GM18861 (cell line): ENCODE measurements around the gene ZBTB33.

Experiments used
- ATAC-seq: cut with Tn5 transposase; IDR thresholded peaks from one replicate; pipeline ENCODE4 v1.9.1; 2021; ENCODE audit not compliant: unreplicated experiment

The ZBTB33 gene

GRCh38 chrX:120262859-120263708 is 12.5 kb downstream of the ZBTB33 start:
- no peak for ATAC-seq

GRCh38 chrX:120264341-120264740 is 13.7 kb downstream of the ZBTB33 start:
- no peak for ATAC-seq

- no peak for ATAC-seq
These were observed 18.9 kb downstream of the ZBTB33 start for GRCh38 chrX:120269373-120270035.

- no peak for ATAC-seq
These were observed 20.0 kb downstream of the ZBTB33 start for GRCh38 chrX:120270567-120270966.

GRCh38 chrX:120271218-120271617 is 20.6 kb downstream of the ZBTB33 start:
- ATAC-seq: no peak

GRCh38 chrX:120274145-120274544 is 23.5 kb downstream of the ZBTB33 start:
- no peak for ATAC-seq

- ATAC-seq: no peak
These were observed 24.3 kb downstream of the ZBTB33 start for GRCh38 chrX:120274958-120275357.

GRCh38 chrX:120281021-120281624 is 30.5 kb downstream of the ZBTB33 start:
- no peak for ATAC-seq

GRCh38 chrX:120281761-120282160 is 31.1 kb downstream of the ZBTB33 start:
- ATAC-seq: no peak

- no peak for ATAC-seq
These were observed 32.1 kb downstream of the ZBTB33 start for GRCh38 chrX:120282697-120283096.

GRCh38 chrX:120286733-120287512 is 36.3 kb downstream of the ZBTB33 start:
- peak; percentile 39 for ATAC-seq

- ATAC-seq: peak; percentile 72
These were observed 37.0 kb downstream of the ZBTB33 start for GRCh38 chrX:120287513-120288112.

GRCh38 chrX:120290107-120290506 is 39.5 kb downstream of the ZBTB33 start:
- ATAC-seq: no peak

- ATAC-seq: no peak
These were observed 40.6 kb downstream of the ZBTB33 start for GRCh38 chrX:120291211-120291610.

- no peak for ATAC-seq
These were observed 42.4 kb downstream of the ZBTB33 start for GRCh38 chrX:120293015-120293414.

GRCh38 chrX:120294651-120295050 is 44.0 kb downstream of the ZBTB33 start:
- no peak for ATAC-seq

- ATAC-seq: no peak
These were observed 47.3 kb downstream of the ZBTB33 start for GRCh38 chrX:120297923-120298322.

- no peak for ATAC-seq
These were observed 49.3 kb downstream of the ZBTB33 start for GRCh38 chrX:120299928-120300327.

GRCh38 chrX:120301497-120301896 is 50.9 kb downstream of the ZBTB33 start:
- ATAC-seq: no peak

GRCh38 chrX:120301960-120302359 is 51.3 kb downstream of the ZBTB33 start:
- no peak for ATAC-seq

GRCh38 chrX:120302434-120302833 is 51.8 kb downstream of the ZBTB33 start:
- ATAC-seq: peak; percentile 94
